WTC11 (cell line): ENCODE data around the gene BAG1. TPM values are rescaled to one million over a fixed set of nuclear protein-coding genes. Genes with fewer than 3 reads are reported as not detected.

ENCODE experiments used
- ATAC-seq: fragments of 200-7000 bp; cut with Tn5 transposase; 2 replicates; pipeline ENCODE4 v1.10.0; 2021; ENCODE audit warnings: mild to moderate bottlenecking, moderate library complexity
- CTCF ChIA-PET: fragments of 300-600 bp; sonication (Branson Sonifier 250); formaldehyde crosslinking; loops from one replicate; lab custom pipeline; 2021; ENCODE audit warnings: antibody characterized with exemption; lab: Charles Lee
- POLR2A ChIA-PET: fragments of 350-600 bp; sonication (Branson Sonifier 250); formaldehyde crosslinking; loops from one replicate; lab custom pipeline; 2021; ENCODE audit warnings: antibody characterized with exemption; lab: Charles Lee
- DNase-seq: peaks from one replicate; pipeline ENCODE4 v3.0.0; 2021; ENCODE audit warnings: low spot score
- H3K27ac Mint-ChIP-seq: 2 replicates; pipeline ENCODE4 v1.8.0; 2021; ENCODE audit warnings: mixed read lengths
- H3K27me3 Mint-ChIP-seq: 2 replicates; pipeline ENCODE4 v1.8.0; 2021; ENCODE audit warnings: low read depth, mild to moderate bottlenecking, moderate library complexity, mixed read lengths
- H3K36me3 Mint-ChIP-seq: 2 replicates; pipeline ENCODE4 v1.8.0; 2021; ENCODE audit warnings: mixed read lengths
- H3K4me1 Mint-ChIP-seq: 2 replicates; pipeline ENCODE4 v1.8.0; 2022; ENCODE audit warnings: mixed read lengths
- H3K4me3 Mint-ChIP-seq: 2 replicates; pipeline ENCODE4 v1.8.0; 2021; ENCODE audit warnings: mild to moderate bottlenecking, moderate library complexity, mixed read lengths
- H3K9me3 Mint-ChIP-seq: 2 replicates; pipeline ENCODE4 v1.8.0; 2021; ENCODE audit warnings: mixed read lengths
- GABPB1 ChIP-seq: sonication (generic); formaldehyde crosslinking; IDR thresholded peaks from 2 replicates; pipeline ENCODE4 v1.8.1; 2023; ENCODE audit warnings: mild to moderate bottlenecking, missing genetic modification reagents
- GRHL2 ChIP-seq: fragments of 250-450 bp; sonication (Bioruptor Pico); IDR thresholded peaks from 2 replicates; pipeline ENCODE4 v1.8.0; 2022; ENCODE audit warnings: mild to moderate bottlenecking, moderate library complexity; ENCODE audit not compliant: insufficient replicate concordance, severe bottlenecking
- IRF2 ChIP-seq: sonication (generic); formaldehyde crosslinking; IDR thresholded peaks from 2 replicates; pipeline ENCODE4 v1.8.0; 2022; ENCODE audit warnings: low read depth, missing genetic modification reagents, borderline replicate concordance
- PRRX2 ChIP-seq: fragments of 250-450 bp; sonication (Bioruptor Pico); IDR thresholded peaks from 2 replicates; pipeline ENCODE4 v1.8.0; 2021; ENCODE audit warnings: mild to moderate bottlenecking
- SMAD4 ChIP-seq: sonication (generic); formaldehyde crosslinking; IDR thresholded peaks from 2 replicates; pipeline ENCODE4 v1.8.0; 2022; ENCODE audit warnings: mild to moderate bottlenecking, missing genetic modification reagents
- TEAD1 ChIP-seq: sonication (generic); formaldehyde crosslinking; IDR thresholded peaks from 2 replicates; pipeline ENCODE4 v1.8.0; 2022; ENCODE audit warnings: mild to moderate bottlenecking, missing genetic modification reagents
- TEAD4 ChIP-seq: sonication (generic); formaldehyde crosslinking; IDR thresholded peaks from 2 replicates; pipeline ENCODE4 v1.8.0; 2022; ENCODE audit warnings: mild to moderate bottlenecking, missing genetic modification reagents
- TP53 ChIP-seq: sonication (generic); formaldehyde crosslinking; IDR thresholded peaks from 2 replicates; pipeline ENCODE4 v1.8.1; 2023; ENCODE audit warnings: mild to moderate bottlenecking, missing genetic modification reagents
- ZNF138 ChIP-seq: sonication (generic); formaldehyde crosslinking; conservative IDR thresholded peaks from 2 replicates; pipeline ENCODE4 v1.8.1; 2022; ENCODE audit warnings: mild to moderate bottlenecking, moderate library complexity, missing genetic modification reagents
- ZNF263 ChIP-seq: sonication (generic); formaldehyde crosslinking; IDR thresholded peaks from 2 replicates; pipeline ENCODE4 v1.8.1; 2022; ENCODE audit warnings: low read depth, mild to moderate bottlenecking, moderate library complexity, missing genetic modification reagents
- ZNF671 ChIP-seq: fragments of 250-450 bp; sonication (Bioruptor Pico); IDR thresholded peaks from 2 replicates; pipeline ENCODE4 v1.8.0; 2021; ENCODE audit warnings: mild to moderate bottlenecking
- total RNA-seq: library from RNA; stranded (reverse); gene quantifications from 3 replicates; pipeline ENCODE4 v1.2.3, GENCODE V29; 2021
- TF ChIP-seq, protein P1 (sequence below): sonication (generic); formaldehyde crosslinking; IDR thresholded peaks from 2 replicates; pipeline ENCODE4 v1.8.1; 2023; ENCODE audit warnings: mild to moderate bottlenecking, missing genetic modification reagents, borderline replicate concordance
- TF ChIP-seq, protein P2 (sequence below): sonication (generic); formaldehyde crosslinking; IDR thresholded peaks from 2 replicates; pipeline ENCODE4 v1.8.1; 2023; ENCODE audit warnings: mild to moderate bottlenecking, missing genetic modification reagents
- TF ChIP-seq, protein P3 (sequence below): sonication (generic); formaldehyde crosslinking; IDR thresholded peaks from 2 replicates; pipeline ENCODE4 v1.8.1; 2022; ENCODE audit warnings: missing genetic modification reagents, borderline replicate concordance
- TF ChIP-seq, protein P4 (sequence below): fragments of 250-450 bp; sonication (Bioruptor Pico); IDR thresholded peaks from 2 replicates; pipeline ENCODE4 v2.1.2; 2022; ENCODE audit warnings: mild to moderate bottlenecking, moderate library complexity
- TF ChIP-seq, protein P5 (sequence below): sonication (generic); formaldehyde crosslinking; IDR thresholded peaks from 2 replicates; pipeline ENCODE4 v1.8.1; 2023; ENCODE audit warnings: mild to moderate bottlenecking, missing genetic modification reagents, moderate library complexity
- TF ChIP-seq, protein P6 (sequence below): sonication (generic); formaldehyde crosslinking; IDR thresholded peaks from 2 replicates; pipeline ENCODE4 v1.8.1; 2022; ENCODE audit warnings: low read depth, missing genetic modification reagents, borderline replicate concordance
- TF ChIP-seq, protein P7 (sequence below): fragments of 250-450 bp; sonication (Bioruptor Pico); IDR thresholded peaks from 2 replicates; pipeline ENCODE4 v1.8.0; 2021; ENCODE audit warnings: mild to moderate bottlenecking
- TF ChIP-seq, protein P8 (sequence below): sonication (generic); formaldehyde crosslinking; IDR thresholded peaks from 2 replicates; pipeline ENCODE4 v1.8.1; 2023; ENCODE audit warnings: mild to moderate bottlenecking, moderate library complexity, missing genetic modification reagents
- TF ChIP-seq, protein P9 (sequence below): sonication (generic); formaldehyde crosslinking; IDR thresholded peaks from 2 replicates; pipeline ENCODE4 v1.8.0; 2022; ENCODE audit warnings: missing genetic modification reagents

Gene BAG1
- total RNA-seq, 1 experiment from 2014 or later: 52.9 TPM

DNA sequence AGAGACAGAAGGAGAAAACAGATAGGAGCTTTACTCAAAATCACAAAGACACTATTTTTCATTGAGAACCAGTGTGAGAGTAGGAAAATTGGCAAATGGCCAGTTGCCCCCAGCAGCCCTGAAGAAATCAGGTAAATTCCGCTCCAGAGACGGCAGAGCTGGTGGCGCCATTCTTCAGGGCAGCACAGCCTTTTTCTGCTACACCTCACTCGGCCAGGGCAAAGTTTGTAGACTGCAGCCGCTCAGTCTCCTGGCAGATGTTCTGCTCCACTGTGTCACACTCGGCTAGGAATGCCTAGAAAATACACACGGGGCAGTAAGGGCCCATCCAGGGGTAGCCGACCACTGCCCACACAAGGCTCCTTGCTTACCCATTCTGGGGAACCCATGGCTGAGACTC, 9.5 kb downstream of the BAG1 start (continued):
- TF ChIP-seq, protein P1, sequence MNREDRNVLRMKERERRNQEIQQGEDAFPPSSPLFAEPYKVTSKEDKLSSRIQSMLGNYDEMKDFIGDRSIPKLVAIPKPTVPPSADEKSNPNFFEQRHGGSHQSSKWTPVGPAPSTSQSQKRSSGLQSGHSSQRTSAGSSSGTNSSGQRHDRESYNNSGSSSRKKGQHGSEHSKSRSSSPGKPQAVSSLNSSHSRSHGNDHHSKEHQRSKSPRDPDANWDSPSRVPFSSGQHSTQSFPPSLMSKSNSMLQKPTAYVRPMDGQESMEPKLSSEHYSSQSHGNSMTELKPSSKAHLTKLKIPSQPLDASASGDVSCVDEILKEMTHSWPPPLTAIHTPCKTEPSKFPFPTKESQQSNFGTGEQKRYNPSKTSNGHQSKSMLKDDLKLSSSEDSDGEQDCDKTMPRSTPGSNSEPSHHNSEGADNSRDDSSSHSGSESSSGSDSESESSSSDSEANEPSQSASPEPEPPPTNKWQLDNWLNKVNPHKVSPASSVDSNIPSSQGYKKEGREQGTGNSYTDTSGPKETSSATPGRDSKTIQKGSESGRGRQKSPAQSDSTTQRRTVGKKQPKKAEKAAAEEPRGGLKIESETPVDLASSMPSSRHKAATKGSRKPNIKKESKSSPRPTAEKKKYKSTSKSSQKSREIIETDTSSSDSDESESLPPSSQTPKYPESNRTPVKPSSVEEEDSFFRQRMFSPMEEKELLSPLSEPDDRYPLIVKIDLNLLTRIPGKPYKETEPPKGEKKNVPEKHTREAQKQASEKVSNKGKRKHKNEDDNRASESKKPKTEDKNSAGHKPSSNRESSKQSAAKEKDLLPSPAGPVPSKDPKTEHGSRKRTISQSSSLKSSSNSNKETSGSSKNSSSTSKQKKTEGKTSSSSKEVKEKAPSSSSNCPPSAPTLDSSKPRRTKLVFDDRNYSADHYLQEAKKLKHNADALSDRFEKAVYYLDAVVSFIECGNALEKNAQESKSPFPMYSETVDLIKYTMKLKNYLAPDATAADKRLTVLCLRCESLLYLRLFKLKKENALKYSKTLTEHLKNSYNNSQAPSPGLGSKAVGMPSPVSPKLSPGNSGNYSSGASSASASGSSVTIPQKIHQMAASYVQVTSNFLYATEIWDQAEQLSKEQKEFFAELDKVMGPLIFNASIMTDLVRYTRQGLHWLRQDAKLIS (CRISPR knock-in tag): no peak
- TF ChIP-seq, protein P2, sequence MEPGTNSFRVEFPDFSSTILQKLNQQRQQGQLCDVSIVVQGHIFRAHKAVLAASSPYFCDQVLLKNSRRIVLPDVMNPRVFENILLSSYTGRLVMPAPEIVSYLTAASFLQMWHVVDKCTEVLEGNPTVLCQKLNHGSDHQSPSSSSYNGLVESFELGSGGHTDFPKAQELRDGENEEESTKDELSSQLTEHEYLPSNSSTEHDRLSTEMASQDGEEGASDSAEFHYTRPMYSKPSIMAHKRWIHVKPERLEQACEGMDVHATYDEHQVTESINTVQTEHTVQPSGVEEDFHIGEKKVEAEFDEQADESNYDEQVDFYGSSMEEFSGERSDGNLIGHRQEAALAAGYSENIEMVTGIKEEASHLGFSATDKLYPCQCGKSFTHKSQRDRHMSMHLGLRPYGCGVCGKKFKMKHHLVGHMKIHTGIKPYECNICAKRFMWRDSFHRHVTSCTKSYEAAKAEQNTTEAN (CRISPR knock-in tag): no peak
- TF ChIP-seq TP53 (CRISPR knock-in tag): no peak
- TF ChIP-seq, protein P3, sequence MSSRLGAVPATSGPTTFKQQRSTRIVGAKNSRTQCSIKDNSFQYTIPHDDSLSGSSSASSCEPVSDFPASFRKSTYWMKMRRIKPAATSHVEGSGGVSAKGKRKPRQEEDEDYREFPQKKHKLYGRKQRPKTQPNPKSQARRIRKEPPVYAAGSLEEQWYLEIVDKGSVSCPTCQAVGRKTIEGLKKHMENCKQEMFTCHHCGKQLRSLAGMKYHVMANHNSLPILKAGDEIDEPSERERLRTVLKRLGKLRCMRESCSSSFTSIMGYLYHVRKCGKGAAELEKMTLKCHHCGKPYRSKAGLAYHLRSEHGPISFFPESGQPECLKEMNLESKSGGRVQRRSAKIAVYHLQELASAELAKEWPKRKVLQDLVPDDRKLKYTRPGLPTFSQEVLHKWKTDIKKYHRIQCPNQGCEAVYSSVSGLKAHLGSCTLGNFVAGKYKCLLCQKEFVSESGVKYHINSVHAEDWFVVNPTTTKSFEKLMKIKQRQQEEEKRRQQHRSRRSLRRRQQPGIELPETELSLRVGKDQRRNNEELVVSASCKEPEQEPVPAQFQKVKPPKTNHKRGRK: no peak
- TF ChIP-seq ZNF263 (CRISPR knock-in tag): no peak
- TF ChIP-seq TEAD1 (CRISPR knock-in tag): no peak
- no peak for TF ChIP-seq ZNF138 (CRISPR knock-in tag)
- no peak for TF ChIP-seq SMAD4 (CRISPR knock-in tag)
- TF ChIP-seq, protein P4, sequence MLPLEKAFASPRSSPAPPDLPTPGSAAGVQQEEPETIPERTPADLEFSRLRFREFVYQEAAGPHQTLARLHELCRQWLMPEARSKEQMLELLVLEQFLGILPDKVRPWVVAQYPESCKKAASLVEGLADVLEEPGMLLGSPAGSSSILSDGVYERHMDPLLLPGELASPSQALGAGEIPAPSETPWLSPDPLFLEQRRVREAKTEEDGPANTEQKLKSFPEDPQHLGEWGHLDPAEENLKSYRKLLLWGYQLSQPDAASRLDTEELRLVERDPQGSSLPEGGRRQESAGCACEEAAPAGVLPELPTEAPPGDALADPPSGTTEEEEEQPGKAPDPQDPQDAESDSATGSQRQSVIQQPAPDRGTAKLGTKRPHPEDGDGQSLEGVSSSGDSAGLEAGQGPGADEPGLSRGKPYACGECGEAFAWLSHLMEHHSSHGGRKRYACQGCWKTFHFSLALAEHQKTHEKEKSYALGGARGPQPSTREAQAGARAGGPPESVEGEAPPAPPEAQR (CRISPR knock-in tag): no peak
- TF ChIP-seq, protein P5, sequence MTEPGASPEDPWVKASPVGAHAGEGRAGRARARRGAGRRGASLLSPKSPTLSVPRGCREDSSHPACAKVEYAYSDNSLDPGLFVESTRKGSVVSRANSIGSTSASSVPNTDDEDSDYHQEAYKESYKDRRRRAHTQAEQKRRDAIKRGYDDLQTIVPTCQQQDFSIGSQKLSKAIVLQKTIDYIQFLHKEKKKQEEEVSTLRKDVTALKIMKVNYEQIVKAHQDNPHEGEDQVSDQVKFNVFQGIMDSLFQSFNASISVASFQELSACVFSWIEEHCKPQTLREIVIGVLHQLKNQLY (CRISPR knock-in tag): no peak
- TF ChIP-seq, protein P6, sequence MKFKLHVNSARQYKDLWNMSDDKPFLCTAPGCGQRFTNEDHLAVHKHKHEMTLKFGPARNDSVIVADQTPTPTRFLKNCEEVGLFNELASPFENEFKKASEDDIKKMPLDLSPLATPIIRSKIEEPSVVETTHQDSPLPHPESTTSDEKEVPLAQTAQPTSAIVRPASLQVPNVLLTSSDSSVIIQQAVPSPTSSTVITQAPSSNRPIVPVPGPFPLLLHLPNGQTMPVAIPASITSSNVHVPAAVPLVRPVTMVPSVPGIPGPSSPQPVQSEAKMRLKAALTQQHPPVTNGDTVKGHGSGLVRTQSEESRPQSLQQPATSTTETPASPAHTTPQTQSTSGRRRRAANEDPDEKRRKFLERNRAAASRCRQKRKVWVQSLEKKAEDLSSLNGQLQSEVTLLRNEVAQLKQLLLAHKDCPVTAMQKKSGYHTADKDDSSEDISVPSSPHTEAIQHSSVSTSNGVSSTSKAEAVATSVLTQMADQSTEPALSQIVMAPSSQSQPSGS (CRISPR knock-in tag): no peak
- TF ChIP-seq TEAD4 (CRISPR knock-in tag): no peak
- no peak for TF ChIP-seq GABPB1 (CRISPR knock-in tag)
- TF ChIP-seq ZNF671 (CRISPR knock-in tag): no peak
- no peak for TF ChIP-seq GRHL2 (CRISPR knock-in tag)

DNA sequence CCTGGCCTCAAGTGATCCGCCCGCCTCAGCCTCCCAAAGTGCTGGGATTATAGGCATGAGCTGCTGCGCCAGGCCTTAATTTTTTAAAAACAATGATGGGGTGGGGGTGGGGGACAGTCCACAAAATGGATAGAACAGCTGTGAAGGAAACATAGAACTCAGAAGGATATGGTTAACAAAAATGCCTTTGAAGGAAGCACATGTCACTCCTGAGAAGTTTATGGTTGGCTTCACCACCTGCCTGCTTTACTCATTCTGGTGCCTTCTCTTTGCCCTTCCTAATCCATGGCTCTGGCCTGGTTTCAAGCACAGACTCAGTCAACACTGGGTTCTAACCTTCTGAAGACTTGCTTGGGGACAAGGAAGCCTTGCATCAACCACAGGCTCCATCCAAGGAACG, 10.3 kb downstream of the BAG1 start:
- no peak for ATAC-seq
- TF ChIP-seq IRF2: no peak
- TF ChIP-seq, protein P7, sequence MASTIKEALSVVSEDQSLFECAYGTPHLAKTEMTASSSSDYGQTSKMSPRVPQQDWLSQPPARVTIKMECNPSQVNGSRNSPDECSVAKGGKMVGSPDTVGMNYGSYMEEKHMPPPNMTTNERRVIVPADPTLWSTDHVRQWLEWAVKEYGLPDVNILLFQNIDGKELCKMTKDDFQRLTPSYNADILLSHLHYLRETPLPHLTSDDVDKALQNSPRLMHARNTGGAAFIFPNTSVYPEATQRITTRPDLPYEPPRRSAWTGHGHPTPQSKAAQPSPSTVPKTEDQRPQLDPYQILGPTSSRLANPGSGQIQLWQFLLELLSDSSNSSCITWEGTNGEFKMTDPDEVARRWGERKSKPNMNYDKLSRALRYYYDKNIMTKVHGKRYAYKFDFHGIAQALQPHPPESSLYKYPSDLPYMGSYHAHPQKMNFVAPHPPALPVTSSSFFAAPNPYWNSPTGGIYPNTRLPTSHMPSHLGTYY: no peak
- no peak for TF ChIP-seq PRRX2 (CRISPR knock-in tag)
- TF ChIP-seq, protein P8, sequence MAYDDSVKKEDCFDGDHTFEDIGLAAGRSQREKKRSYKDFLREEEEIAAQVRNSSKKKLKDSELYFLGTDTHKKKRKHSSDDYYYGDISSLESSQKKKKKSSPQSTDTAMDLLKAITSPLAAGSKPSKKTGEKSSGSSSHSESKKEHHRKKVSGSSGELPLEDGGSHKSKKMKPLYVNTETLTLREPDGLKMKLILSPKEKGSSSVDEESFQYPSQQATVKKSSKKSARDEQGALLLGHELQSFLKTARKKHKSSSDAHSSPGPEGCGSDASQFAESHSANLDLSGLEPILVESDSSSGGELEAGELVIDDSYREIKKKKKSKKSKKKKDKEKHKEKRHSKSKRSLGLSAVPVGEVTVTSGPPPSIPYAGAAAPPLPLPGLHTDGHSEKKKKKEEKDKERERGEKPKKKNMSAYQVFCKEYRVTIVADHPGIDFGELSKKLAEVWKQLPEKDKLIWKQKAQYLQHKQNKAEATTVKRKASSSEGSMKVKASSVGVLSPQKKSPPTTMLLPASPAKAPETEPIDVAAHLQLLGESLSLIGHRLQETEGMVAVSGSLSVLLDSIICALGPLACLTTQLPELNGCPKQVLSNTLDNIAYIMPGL (CRISPR knock-in tag): no peak
- TF ChIP-seq, protein P9, sequence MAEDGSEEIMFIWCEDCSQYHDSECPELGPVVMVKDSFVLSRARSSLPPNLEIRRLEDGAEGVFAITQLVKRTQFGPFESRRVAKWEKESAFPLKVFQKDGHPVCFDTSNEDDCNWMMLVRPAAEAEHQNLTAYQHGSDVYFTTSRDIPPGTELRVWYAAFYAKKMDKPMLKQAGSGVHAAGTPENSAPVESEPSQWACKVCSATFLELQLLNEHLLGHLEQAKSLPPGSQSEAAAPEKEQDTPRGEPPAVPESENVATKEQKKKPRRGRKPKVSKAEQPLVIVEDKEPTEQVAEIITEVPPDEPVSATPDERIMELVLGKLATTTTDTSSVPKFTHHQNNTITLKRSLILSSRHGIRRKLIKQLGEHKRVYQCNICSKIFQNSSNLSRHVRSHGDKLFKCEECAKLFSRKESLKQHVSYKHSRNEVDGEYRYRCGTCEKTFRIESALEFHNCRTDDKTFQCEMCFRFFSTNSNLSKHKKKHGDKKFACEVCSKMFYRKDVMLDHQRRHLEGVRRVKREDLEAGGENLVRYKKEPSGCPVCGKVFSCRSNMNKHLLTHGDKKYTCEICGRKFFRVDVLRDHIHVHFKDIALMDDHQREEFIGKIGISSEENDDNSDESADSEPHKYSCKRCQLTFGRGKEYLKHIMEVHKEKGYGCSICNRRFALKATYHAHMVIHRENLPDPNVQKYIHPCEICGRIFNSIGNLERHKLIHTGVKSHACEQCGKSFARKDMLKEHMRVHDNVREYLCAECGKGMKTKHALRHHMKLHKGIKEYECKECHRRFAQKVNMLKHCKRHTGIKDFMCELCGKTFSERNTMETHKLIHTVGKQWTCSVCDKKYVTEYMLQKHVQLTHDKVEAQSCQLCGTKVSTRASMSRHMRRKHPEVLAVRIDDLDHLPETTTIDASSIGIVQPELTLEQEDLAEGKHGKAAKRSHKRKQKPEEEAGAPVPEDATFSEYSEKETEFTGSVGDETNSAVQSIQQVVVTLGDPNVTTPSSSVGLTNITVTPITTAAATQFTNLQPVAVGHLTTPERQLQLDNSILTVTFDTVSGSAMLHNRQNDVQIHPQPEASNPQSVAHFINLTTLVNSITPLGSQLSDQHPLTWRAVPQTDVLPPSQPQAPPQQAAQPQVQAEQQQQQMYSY (CRISPR knock-in tag): no peak

More for the DNA sequence above, 10.3 kb downstream of the BAG1 start:
- Mint-ChIP-seq H3K27ac (no peak overlapping the region), H3K4me1 (no peaks in the 10 kb centered on the region), H3K9me3 (no peaks in the 10 kb centered on the region), H3K27me3 (no peaks in the 10 kb centered on the region), H3K36me3 (peaks cover 49% of the 10 kb centered on the region), H3K4me3 (no peak overlapping the region)
- ChIA-PET POLR2A (interaction anchor here (0.6 kb wide), 1 partner anchor 36 kb away, joined by 3 read pairs; the partner anchor contains the start of gene NFX1), CTCF (no interaction called here)
- no peak for DNase-seq
